Activated T-helper 2 cell treated with anti-CD3 and anti-CD28 coated beads, Interferon-gamma antibody, Interleukin-2, Interleukin-4, amounts not matched to agents 10 μg/mL and 5 μg/mL and 100 μg/mL, durations not matched to agents 14 hours and 24 hours and 36 hours (primary cell): ENCODE results near the gene LIPC. TPM values are rescaled to one million over a fixed set of nuclear protein-coding genes. Genes with fewer than 3 reads are reported as not detected.
A peak's percentile ranks its signal among the peaks of the same experiment; 100 is the strongest.

Experiments
- DNase-seq: peaks from one replicate; pipeline ENCODE4 v3.0.0; 2021; ENCODE audit warnings: low spot score
- H3K27ac Mint-ChIP-seq: one replicate; pipeline ENCODE4 v1.8.0; 2021; ENCODE audit warnings: mixed read lengths
- H3K27me3 Mint-ChIP-seq: one replicate; pipeline ENCODE4 v1.8.0; 2021; ENCODE audit warnings: low read depth, mixed read lengths
- H3K36me3 Mint-ChIP-seq: one replicate; pipeline ENCODE4 v1.8.0; 2021; ENCODE audit warnings: low read depth, mixed read lengths
- H3K4me1 Mint-ChIP-seq: one replicate; pipeline ENCODE4 v1.8.0; 2021; ENCODE audit warnings: low read depth, mixed read lengths
- H3K4me3 Mint-ChIP-seq: one replicate; pipeline ENCODE4 v1.8.0; 2021; ENCODE audit warnings: low read depth, mild to moderate bottlenecking, moderate library complexity, mixed read lengths
- H3K9me3 Mint-ChIP-seq: one replicate; pipeline ENCODE4 v1.8.0; 2021; ENCODE audit warnings: mixed read lengths
- intact Hi-C: fragments of 100-400 bp; cut with micrococcal nuclease; formaldehyde crosslinking; loops from one replicate; pipeline ENCODE4 v1.15.1; 2023
- total RNA-seq: library from RNA; stranded (reverse); gene quantifications from 2 replicates; pipeline ENCODE4 v1.2.3, GENCODE V29; 2022

LIPC gene
- total RNA-seq, 1 donor from 2014 or later = 1.7 TPM

GRCh38 chr15:58454950-58455401, 23.2 kb downstream of the LIPC start:
- Mint-ChIP-seq H3K27ac (peak overlapping the region; percentile 91), H3K36me3 (no peaks in the 10 kb centered on the region), H3K27me3 (no peaks in the 10 kb centered on the region), H3K4me1 (peaks cover 75% of the 10 kb centered on the region), H3K9me3 (no peaks in the 10 kb centered on the region), H3K4me3 (no peak overlapping the region)
- intact Hi-C loops = loop anchor here (1.0 to 5.0 kb wide), 3 partner anchors 62 to 292 kb away; partner anchors contain the start of gene ADAM10
- DNase-seq = no peak

GRCh38 chr15:58457466-58457965, 25.7 kb downstream of the LIPC start:
- peak overlapping the region; percentile 91 for H3K27ac Mint-ChIP-seq
- intact Hi-C loops = loop anchor here (1.0 kb wide), 3 partner anchors 16 to 252 kb away; no protein-coding TSS in a partner anchor
- H3K4me3 Mint-ChIP-seq = no peak overlapping the region
- no peaks in the 10 kb centered on the region for H3K36me3 Mint-ChIP-seq
- no peaks in the 10 kb centered on the region for H3K9me3 Mint-ChIP-seq
- peak; percentile 54 for DNase-seq
- peaks cover 78% of the 10 kb centered on the region for H3K4me1 Mint-ChIP-seq
- H3K27me3 Mint-ChIP-seq = no peaks in the 10 kb centered on the region

- peak overlapping the region; percentile 91 for H3K27ac Mint-ChIP-seq
- no peak overlapping the region for H3K4me3 Mint-ChIP-seq
- DNase-seq = no peak
- no peaks in the 10 kb centered on the region for H3K36me3 Mint-ChIP-seq
- H3K9me3 Mint-ChIP-seq = no peaks in the 10 kb centered on the region
- H3K4me1 Mint-ChIP-seq = peaks cover 78% of the 10 kb centered on the region
- intact Hi-C loops = no loop called here
- no peaks in the 10 kb centered on the region for H3K27me3 Mint-ChIP-seq
Observed at GRCh38 chr15:58458076-58458475, 26.3 kb downstream of the LIPC start.

DNA sequence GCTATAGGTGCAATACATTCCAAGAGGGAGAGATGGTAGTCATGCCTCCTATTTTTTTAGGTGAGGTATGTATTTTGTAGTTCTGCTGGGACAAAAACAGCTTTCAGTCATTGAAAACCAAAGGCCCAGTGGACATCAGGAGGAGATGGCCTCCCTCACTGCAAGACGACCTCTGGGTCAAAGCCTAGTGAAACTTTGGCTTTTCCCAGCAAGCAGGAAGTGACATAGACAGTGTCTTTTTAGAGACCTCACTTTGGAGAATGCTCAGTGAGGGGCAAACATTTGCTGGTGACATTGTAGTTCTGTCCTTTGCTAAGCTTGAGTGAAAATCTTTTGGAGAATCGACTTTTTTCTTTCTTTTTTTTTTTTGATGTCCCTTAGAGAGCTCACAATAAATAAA, 27.3 kb downstream of the LIPC start:
- Mint-ChIP-seq H3K4me1 (peaks cover 78% of the 10 kb centered on the region), H3K9me3 (no peaks in the 10 kb centered on the region), H3K36me3 (no peaks in the 10 kb centered on the region), H3K27me3 (no peaks in the 10 kb centered on the region), H3K4me3 (no peak overlapping the region), H3K27ac (peak overlapping the region; percentile 91)
- DNase-seq = no peak
- intact Hi-C loops = no loop called here

- intact Hi-C loops = no loop called here
Observed at GRCh38 chr15:58459560-58459959, 27.8 kb downstream of the LIPC start.

GRCh38 chr15:58460116-58460790, 28.5 kb downstream of the LIPC start:
- H3K36me3 Mint-ChIP-seq = no peaks in the 10 kb centered on the region
- intact Hi-C loops = no loop called here
- no peak overlapping the region for H3K4me3 Mint-ChIP-seq
- H3K27ac Mint-ChIP-seq = peak overlapping the region; percentile 39
- DNase-seq = no peak
- H3K4me1 Mint-ChIP-seq = peaks cover 75% of the 10 kb centered on the region
- H3K9me3 Mint-ChIP-seq = no peaks in the 10 kb centered on the region
- H3K27me3 Mint-ChIP-seq = no peaks in the 10 kb centered on the region

More at GRCh38 chr15:58459560-58459959, 27.8 kb downstream of the LIPC start:
- Mint-ChIP-seq H3K4me3 (no peak overlapping the region), H3K27ac (peak overlapping the region; percentile 91), H3K36me3 (no peaks in the 10 kb centered on the region), H3K27me3 (no peaks in the 10 kb centered on the region), H3K9me3 (no peaks in the 10 kb centered on the region), H3K4me1 (peaks cover 78% of the 10 kb centered on the region)
- no peak for DNase-seq

- Mint-ChIP-seq H3K27me3 (no peaks in the 10 kb centered on the region), H3K4me3 (no peak overlapping the region), H3K36me3 (no peaks in the 10 kb centered on the region), H3K9me3 (no peaks in the 10 kb centered on the region), H3K27ac (peak overlapping the region; percentile 39), H3K4me1 (peaks cover 78% of the 10 kb centered on the region)
- DNase-seq = no peak
- intact Hi-C loops = no loop called here
Observed at GRCh38 chr15:58460872-58461271, 29.1 kb downstream of the LIPC start.

DNA sequence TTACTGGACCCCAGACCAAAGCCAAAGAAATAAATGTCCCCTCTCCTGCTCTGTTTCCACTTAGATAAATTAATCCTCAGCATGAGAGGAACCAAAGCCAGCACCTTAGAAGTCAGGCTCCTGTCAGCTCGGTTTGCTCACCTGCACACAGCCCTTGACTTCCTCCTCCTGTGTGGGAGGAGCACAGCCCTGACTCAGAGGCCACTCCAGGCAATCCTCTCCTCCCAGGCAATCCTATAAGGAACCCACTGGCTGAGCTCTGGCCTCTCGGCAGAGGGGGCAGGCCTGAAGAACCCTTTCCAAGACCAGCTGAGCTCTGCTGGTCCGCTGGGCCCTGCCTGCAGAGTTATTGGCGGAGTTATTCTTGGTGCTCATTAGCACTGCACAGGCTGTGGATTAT, 30.8 kb downstream of the LIPC start:
- Mint-ChIP-seq H3K27ac (peak overlapping the region; percentile 5), H3K27me3 (no peaks in the 10 kb centered on the region), H3K4me1 (peaks cover 76% of the 10 kb centered on the region), H3K9me3 (no peaks in the 10 kb centered on the region), H3K36me3 (no peaks in the 10 kb centered on the region), H3K4me3 (no peak overlapping the region)
- DNase-seq = no peak
- intact Hi-C loops = no loop called here

DNA sequence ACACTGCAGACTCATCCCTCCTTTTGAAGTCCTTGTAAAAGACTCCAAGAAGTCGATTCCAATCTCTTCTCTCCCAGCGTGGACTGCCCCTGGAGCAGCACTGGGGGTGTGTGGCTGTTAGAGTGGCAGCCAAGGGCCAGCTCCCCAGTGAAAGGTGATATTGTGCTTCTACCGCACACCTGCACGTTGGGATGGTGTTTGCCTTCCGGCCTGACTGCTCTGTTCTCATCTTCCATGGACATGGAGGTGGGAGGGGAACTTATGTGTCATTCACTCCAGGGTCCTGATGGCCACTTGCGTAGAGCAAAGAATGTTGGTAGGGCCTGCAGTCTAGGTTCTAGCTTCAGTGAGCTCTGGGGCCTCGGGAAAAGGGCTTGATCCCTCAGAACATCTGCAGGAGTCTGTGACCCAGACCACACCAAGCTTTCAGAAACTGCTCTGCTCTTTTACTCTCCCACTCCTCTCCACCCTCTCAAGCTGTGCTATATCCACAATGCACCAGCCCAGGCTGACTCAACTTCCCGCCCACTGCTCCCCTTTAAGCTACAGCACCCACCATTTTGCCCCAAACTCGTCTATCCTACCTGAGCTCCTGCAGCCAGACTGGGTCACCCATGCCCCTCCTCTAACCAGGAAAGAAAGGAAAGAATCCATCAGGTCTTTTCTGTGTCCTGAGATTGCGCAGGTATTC, 31.3 kb downstream of the LIPC start:
- Mint-ChIP-seq H3K36me3 (no peaks in the 10 kb centered on the region), H3K4me1 (peaks cover 73% of the 10 kb centered on the region), H3K27me3 (no peaks in the 10 kb centered on the region), H3K27ac (peak overlapping the region; percentile 15), H3K9me3 (no peaks in the 10 kb centered on the region), H3K4me3 (no peak overlapping the region)
- no peak for DNase-seq
- intact Hi-C loops = no loop called here

- no peak overlapping the region for H3K4me3 Mint-ChIP-seq
- DNase-seq = no peak
- H3K27me3 Mint-ChIP-seq = no peaks in the 10 kb centered on the region
- peak overlapping the region; percentile 15 for H3K27ac Mint-ChIP-seq
- H3K4me1 Mint-ChIP-seq = peaks cover 64% of the 10 kb centered on the region
- intact Hi-C loops = no loop called here
- H3K36me3 Mint-ChIP-seq = no peaks in the 10 kb centered on the region
- no peaks in the 10 kb centered on the region for H3K9me3 Mint-ChIP-seq
Observed at GRCh38 chr15:58463815-58464650, 32.2 kb downstream of the LIPC start.

- peak overlapping the region; percentile 20 for H3K27ac Mint-ChIP-seq
- no peak for DNase-seq
- no peak overlapping the region for H3K4me3 Mint-ChIP-seq
- intact Hi-C loops = no loop called here
- no peaks in the 10 kb centered on the region for H3K36me3 Mint-ChIP-seq
- no peaks in the 10 kb centered on the region for H3K9me3 Mint-ChIP-seq
- no peaks in the 10 kb centered on the region for H3K27me3 Mint-ChIP-seq
- peaks cover 61% of the 10 kb centered on the region for H3K4me1 Mint-ChIP-seq
Observed at GRCh38 chr15:58465070-58465469, 33.3 kb downstream of the LIPC start.

DNA sequence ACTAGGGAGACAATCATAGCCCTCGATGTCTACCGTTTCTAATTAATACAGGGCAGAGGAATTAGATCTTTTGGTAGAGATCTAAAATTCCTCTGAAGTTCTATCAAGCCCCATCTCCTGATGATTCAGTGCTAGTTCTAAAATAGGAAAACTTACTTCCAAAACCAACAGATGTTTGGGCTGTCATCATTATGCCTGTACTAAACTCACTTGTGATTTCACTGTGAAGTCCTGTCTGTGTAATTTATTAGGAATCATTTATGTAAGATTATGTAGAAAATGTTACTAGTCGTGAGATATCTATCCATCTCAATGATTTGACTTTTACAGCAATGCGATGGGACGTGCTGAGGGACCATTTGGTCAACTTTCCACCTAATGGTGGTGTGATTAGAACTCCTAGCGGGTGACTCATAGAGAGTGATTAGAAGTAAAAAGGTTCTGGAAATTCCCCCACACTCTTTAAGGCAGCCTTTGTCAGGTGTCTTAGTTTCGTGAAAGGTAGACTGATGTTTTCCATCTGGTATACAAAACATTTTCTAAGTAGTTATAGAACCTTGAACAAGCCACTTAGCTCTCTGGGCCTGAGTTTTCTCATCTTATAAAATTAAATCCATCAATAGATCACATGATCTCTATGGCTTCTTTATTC, 34.2 kb downstream of the LIPC start:
- DNase-seq = no peak
- Mint-ChIP-seq H3K27ac (peak overlapping the region; percentile 20), H3K9me3 (no peaks in the 10 kb centered on the region), H3K4me3 (no peak overlapping the region), H3K36me3 (no peaks in the 10 kb centered on the region), H3K4me1 (peaks cover 56% of the 10 kb centered on the region), H3K27me3 (no peaks in the 10 kb centered on the region)
- intact Hi-C loops = no loop called here
